ENCODE data around the gene JUNB. TPM values are rescaled to one million over a fixed set of nuclear protein-coding genes. Genes with fewer than 3 reads are reported as not detected.
A peak's percentile ranks its signal among the peaks of the same experiment; 100 is the strongest.

Gene JUNB
- 202 and 232 TPM in 2 replicates for total RNA-seq (2013; cell fraction: nucleolus; rRNA removed)
- total RNA-seq (2014; rRNA removed): 102 and 110 TPM in 2 replicates
- 15.2 and 17.0 TPM in 2 replicates for total RNA-seq (2014; rRNA removed; fragmentation: Illumina TruSeq; extraction: Trizol)
- 116 and 123 TPM in 2 replicates for total RNA-seq (2021)
- 6.7 TPM for polyA plus RNA-seq (2011; ENCODE audit: low read depth)
- 17.2 and 65.1 TPM in 2 replicates for polyA plus RNA-seq (2011; rRNA removed)
- 146 and 179 TPM in 2 replicates for polyA plus RNA-seq (2011; cell fraction: cytosol; rRNA removed)
- 238 and 308 TPM in 2 replicates for polyA plus RNA-seq (2011; cell fraction: nucleus; rRNA removed)
- 47.0 and 94.2 TPM in 2 replicates for polyA plus RNA-seq (2012)
- polyA plus RNA-seq (2014; fragmentation: Illumina TruSeq; extraction: Trizol): 0.51 and 4.8 TPM in 2 replicates
- polyA plus RNA-seq (2014; fragmentation: Nextera tagmentation; extraction: Ambion mirVana): 1 to 10 TPM in 1 of 2 experiments, under 1 TPM in 1; 0.55 to 2.4 TPM
- polyA plus RNA-seq (2014; rRNA removed): 144 and 154 TPM in 2 replicates
- polyA plus RNA-seq (2016; fragmentation: Nextera tagmentation; extraction: Ambion mirVana): 10 to 100 TPM; 71.6 to 96.6 TPM
- polyA minus RNA-seq (2011; rRNA and poly(A)+ RNA removed): 20.8 and 48.9 TPM in 2 replicates
- 62.3 and 63.3 TPM in 2 replicates for polyA minus RNA-seq (2011; cell fraction: cytosol; rRNA and poly(A)+ RNA removed)
- 99.1 and 140 TPM in 2 replicates for polyA minus RNA-seq (2011; cell fraction: nucleus; rRNA and poly(A)+ RNA removed)
- Bru-seq, nascent RNA: percentile 99 among the genes with signal in this experiment
- BruChase-seq, experiment 1, labeled RNA remaining after a 6-hour chase: percentile 92 among the genes with signal in this experiment
- percentile 99 among the genes with signal in this experiment for BruChase-seq, experiment 2, labeled RNA remaining after a 2-hour chase
- long read RNA-seq, experiment 1, transcript JUNB-201 (1 exons, 1,820 nt): major isoform, 214 of 214 reads
- long read RNA-seq, experiment 1, partial matches to known transcripts: 0 of 214 reads
- long read RNA-seq, experiment 1, other reads (novel, unspliced or antisense): 0 of 214 reads
- long read RNA-seq, experiment 2, transcript JUNB-201 (1 exons, 1,820 nt): major isoform, 7 of 7 reads
- long read RNA-seq, experiment 2, partial matches to known transcripts: 0 of 7 reads
- long read RNA-seq, experiment 2, other reads (novel, unspliced or antisense): 0 of 7 reads

GRCh38 chr19:12791345-12792050 is at the start of gene JUNB:
Gene JUNB (plus strand): TSS chr19:12791486. CDS start chr19:12791772, 286 bp downstream.
- H3K27me3 ChIP-seq (replicated peaks in 1 of 2; ENCODE audit: control insufficient read depth in 2 of 2, insufficient read depth in 2 of 2, low read length in 1 of 2): no peaks in the 10 kb centered on the region
- in situ Hi-C loops (cut with MboI) (no loop called here), intact Hi-C loops (cut with micrococcal nuclease; ENCODE audit: unreplicated experiment) (loop anchor here (1.0 kb wide), 1 partner anchor 13 kb away; no protein-coding TSS in a partner anchor)
- FAIRE-seq (no peak), ATAC-seq (peak; percentile 56), DNase-seq (ENCODE audit: low read depth, low spot score) (peak; percentile 86)
- peak within 1 kb of the TSS; percentile 46; the same call in 1 of the 2 replicates for H2AFZ ChIP-seq (ENCODE audit: control insufficient read depth, low read depth, low read length)
- peaks cover 44% of the 10 kb centered on the region for H3K4me1 ChIP-seq (ENCODE audit: control insufficient read depth, insufficient read depth, low read length)
- WGBS (ENCODE audit: insufficient coverage, insufficient replicate concordance, low lambda C conversion rate, missing lambda C conversion rate): under 1% methylated on average over 70 of the region's 73 CpGs
- BruUV-seq (replicated peaks): TSS peak; percentile 87
- SMC1A ChIA-PET (ENCODE audit: uncharacterized antibody, unreplicated experiment): interaction anchor here (0.6 to 11.5 kb wide), 3 partner anchors 12 to 365 kb away, joined by 3 to 240 read pairs (median 3); no protein-coding TSS in a partner anchor
- H4K20me1 ChIP-seq (ENCODE audit: control insufficient read depth, insufficient read depth): no peaks in the 10 kb centered on the region
- no peaks in the 10 kb centered on the region; the same call in 2 of the 3 replicates for H3K9me3 ChIP-seq (replicated peaks; ENCODE audit: control insufficient read depth, insufficient read depth, low read length)
- peak within 1 kb of the TSS; percentile 99 for H3K27ac ChIP-seq (ENCODE audit: control insufficient read depth, insufficient read depth)
- H3K36me3 ChIP-seq (ENCODE audit: control insufficient read depth in 2 of 2, insufficient read depth in 2 of 2, low read length in 1 of 2): no peaks in the 10 kb centered on the region
- peak within 1 kb of the TSS; percentile 95 for H3K9ac ChIP-seq (ENCODE audit: control insufficient read depth, insufficient read depth, low read length)
- H3K79me2 ChIP-seq (ENCODE audit: control insufficient read depth, insufficient read depth, low read length): peaks cover 42% of the 10 kb centered on the region
- peak within 1 kb of the TSS; percentile 87 for H3K4me3 ChIP-seq
- POLR2A ChIA-PET: interaction anchor here (0.6 to 8.2 kb wide), 10 partner anchors 9 to 1412 kb away, joined by 3 to 303 read pairs (median 5); partner anchors contain the start of genes GCDH, GET3, HOOK2 and RNASEH2A
- peak within 1 kb of the TSS; percentile 97 for H3K4me2 ChIP-seq (ENCODE audit: control insufficient read depth, insufficient read depth)
- RAD21 ChIA-PET (ENCODE audit: unreplicated experiment): interaction anchor here (0.9 to 11.4 kb wide), 5 partner anchors 9 to 57 kb away, joined by 3 to 303 read pairs (median 4); partner anchors contain the start of genes HOOK2 and TRIR
- CTCF ChIA-PET: interaction anchor here (0.8 to 12.9 kb wide), 5 partner anchors 14 to 1410 kb away, joined by 4 to 537 read pairs (median 5); partner anchors contain the start of genes GET3 and HOOK2
- 0 out of 2 replicates have a peak, but pooled peaks have one; percentile 52 for TF ChIP-seq RCOR1 (conservative IDR thresholded peaks at IDR 0.05; ENCODE audit: low read depth, low read length)
- TF ChIP-seq ZSCAN29 (IDR thresholded peaks at IDR 0.05): peak; percentile 41; the same call in 1 of the 2 replicates
- peak; percentile 67; the same call in 1 of the 2 replicates for TF ChIP-seq NFYB (IDR thresholded peaks at IDR 0.05; ENCODE audit: insufficient read depth, low read depth, low read length)
- no peak for TF ChIP-seq RUNX3 (IDR thresholded peaks at IDR 0.05; ENCODE audit: low read length)
- peak; percentile 99 for TF ChIP-seq CBFB (IDR thresholded peaks at IDR 0.05; ENCODE audit: low read depth)
- TF ChIP-seq POLR2A (IDR thresholded peaks at IDR 0.05; ENCODE audit: low read depth, low read length): peak; percentile 100
- peak; percentile 100 for TF ChIP-seq SMAD5 (IDR thresholded peaks at IDR 0.05; ENCODE audit: low read depth)
- TF ChIP-seq SRF (IDR thresholded peaks at IDR 0.05; ENCODE audit: low read depth in 2 of 2, low read length in 2 of 2): no peak
- no peak for TF ChIP-seq JUNB (IDR thresholded peaks at IDR 0.05)
- TF ChIP-seq ATF3 (IDR thresholded peaks at IDR 0.05; ENCODE audit: borderline replicate concordance, extremely low read depth, low read depth, low read length): no peak
- no peak; a peak in 1 of 4 replicates for TF ChIP-seq ETV6 (conservative IDR thresholded peaks at IDR 0.05 in 1 of 2, IDR thresholded peaks at IDR 0.05 in 1 of 2; ENCODE audit: borderline replicate concordance in 1 of 2, low read depth in 1 of 2)
- no peak for TF ChIP-seq ZNF274 (IDR thresholded peaks at IDR 0.05; ENCODE audit: insufficient read depth, insufficient read length)
- no peak for TF ChIP-seq SIX5 (IDR thresholded peaks at IDR 0.05; ENCODE audit: low read depth, low read length, severe bottlenecking)
- TF ChIP-seq NBN (IDR thresholded peaks at IDR 0.05): peak; percentile 93
- TF ChIP-seq RB1 (IDR thresholded peaks at IDR 0.05; ENCODE audit: borderline replicate concordance): peak; percentile 84; the same call in 1 of the 2 replicates
- TF ChIP-seq ZBED1 (IDR thresholded peaks at IDR 0.05; ENCODE audit: borderline replicate concordance): peak; percentile 97
- peak in 1 of 2 experiments; percentile 58; a peak in 2 of 3 replicates for TF ChIP-seq EGR1 (IDR thresholded peaks at IDR 0.05; ENCODE audit: borderline replicate concordance in 1 of 2, low read depth in 2 of 2, low read length in 2 of 2)
- peak; percentile 84 to 88 for TF ChIP-seq BHLHE40 (IDR thresholded peaks at IDR 0.05; ENCODE audit: borderline replicate concordance in 1 of 2, low read depth in 2 of 2, low read length in 1 of 2)
- no peak; the same call in 1 of the 2 replicates for TF ChIP-seq NRF1 (conservative IDR thresholded peaks at IDR 0.05; ENCODE audit: low read depth, low read length)
- no peak for TF ChIP-seq NFYA (IDR thresholded peaks at IDR 0.05; ENCODE audit: borderline replicate concordance, low read depth, low read length)

All from GM12878 (cell line).